ENCODE measurements around the gene HOXB3.

GRCh38 chr17:48544349-48545021, 45.6 kb downstream of the HOXB3 start:
- TF ChIP-seq POLR2AphosphoS5 (IDR thresholded peaks at IDR 0.05; ENCODE audit: low read depth, low read length) = no peak
- no peak for TF ChIP-seq POLR2A (IDR thresholded peaks at IDR 0.05; ENCODE audit: low read depth, low read length)
- no peak for TF ChIP-seq TAF1 (IDR thresholded peaks at IDR 0.05; ENCODE audit: borderline replicate concordance, low read depth, low read length)
